Type B pancreatic cell (in vitro differentiated cells): Measurements from ENCODE around the gene TBL1Y. TPM values are rescaled to one million over a fixed set of nuclear protein-coding genes. Genes with fewer than 3 reads are reported as not detected.

ENCODE experiments used
- DNase-seq: peaks from one replicate; pipeline ENCODE4 v3.0.0; 2021; ENCODE audit warnings: mixed read lengths; ENCODE audit not compliant: unreplicated experiment; ENCODE audit errors: extremely low spot score
- H3K27ac Mint-ChIP-seq: 2 replicates; pipeline ENCODE4 v1.8.0; 2021; ENCODE audit warnings: mild to moderate bottlenecking, mixed read lengths
- H3K27me3 Mint-ChIP-seq: 2 replicates; pipeline ENCODE4 v1.8.0; 2021; ENCODE audit warnings: mixed read lengths
- H3K36me3 Mint-ChIP-seq: 2 replicates; pipeline ENCODE4 v1.8.0; 2021; ENCODE audit warnings: mixed read lengths
- H3K4me1 Mint-ChIP-seq: one replicate; pipeline ENCODE4 v1.8.0; 2021; ENCODE audit warnings: mixed read lengths; ENCODE audit not compliant: unreplicated experiment
- H3K4me3 Mint-ChIP-seq: 2 replicates; pipeline ENCODE4 v1.8.0; 2021; ENCODE audit warnings: mild to moderate bottlenecking, mixed read lengths
- H3K9me3 Mint-ChIP-seq: 2 replicates; pipeline ENCODE4 v1.8.0; 2021; ENCODE audit warnings: mixed read lengths
- total RNA-seq: library from RNA; stranded (reverse); gene quantifications from 2 replicates; pipeline ENCODE4 v1.2.1, GENCODE V29; 2021; ENCODE audit warnings: low replicate concordance
- TF ChIP-seq, protein P1 (sequence below): fragments of 200-600 bp; sonication (generic); conservative IDR thresholded peaks from 2 replicates; pipeline ENCODE4 v1.5.0; 2021; ENCODE audit warnings: antibody characterized with exemption, mild to moderate bottlenecking

Gene TBL1Y
- total RNA-seq, 1 donor from 2014 or later = not detected

- Mint-ChIP-seq H3K4me1 (no peaks in the 10 kb centered on the region), H3K27ac (no peak overlapping the region), H3K27me3 (no peaks in the 10 kb centered on the region), H3K9me3 (no peaks in the 10 kb centered on the region), H3K36me3 (no peaks in the 10 kb centered on the region), H3K4me3 (no peak overlapping the region)
- TF ChIP-seq, protein P1, sequence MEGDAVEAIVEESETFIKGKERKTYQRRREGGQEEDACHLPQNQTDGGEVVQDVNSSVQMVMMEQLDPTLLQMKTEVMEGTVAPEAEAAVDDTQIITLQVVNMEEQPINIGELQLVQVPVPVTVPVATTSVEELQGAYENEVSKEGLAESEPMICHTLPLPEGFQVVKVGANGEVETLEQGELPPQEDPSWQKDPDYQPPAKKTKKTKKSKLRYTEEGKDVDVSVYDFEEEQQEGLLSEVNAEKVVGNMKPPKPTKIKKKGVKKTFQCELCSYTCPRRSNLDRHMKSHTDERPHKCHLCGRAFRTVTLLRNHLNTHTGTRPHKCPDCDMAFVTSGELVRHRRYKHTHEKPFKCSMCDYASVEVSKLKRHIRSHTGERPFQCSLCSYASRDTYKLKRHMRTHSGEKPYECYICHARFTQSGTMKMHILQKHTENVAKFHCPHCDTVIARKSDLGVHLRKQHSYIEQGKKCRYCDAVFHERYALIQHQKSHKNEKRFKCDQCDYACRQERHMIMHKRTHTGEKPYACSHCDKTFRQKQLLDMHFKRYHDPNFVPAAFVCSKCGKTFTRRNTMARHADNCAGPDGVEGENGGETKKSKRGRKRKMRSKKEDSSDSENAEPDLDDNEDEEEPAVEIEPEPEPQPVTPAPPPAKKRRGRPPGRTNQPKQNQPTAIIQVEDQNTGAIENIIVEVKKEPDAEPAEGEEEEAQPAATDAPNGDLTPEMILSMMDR = no peak
- DNase-seq = no peak
Measured at GRCh38 chrY:7092836-7093235, 182.3 kb downstream of the TBL1Y start.

DNA sequence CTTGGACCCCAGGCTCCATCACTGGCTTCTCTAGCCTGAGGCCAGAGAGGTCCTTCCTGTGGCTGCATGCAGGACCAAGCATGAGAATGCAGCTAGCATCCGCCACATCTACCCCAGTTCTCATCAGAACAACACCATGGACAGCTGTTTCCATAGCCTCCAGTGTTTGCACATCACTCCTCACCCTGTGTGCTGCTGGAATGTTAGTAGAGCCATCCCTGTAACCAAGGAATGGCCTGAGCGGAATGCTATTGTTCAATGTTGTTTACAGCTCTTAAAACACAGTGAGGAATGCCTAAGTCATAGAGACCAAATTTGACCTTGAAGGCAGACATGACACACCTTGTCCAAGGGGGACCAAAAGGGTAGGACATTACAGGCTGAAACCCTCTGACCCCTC, 183.9 kb downstream of the TBL1Y start:
- Mint-ChIP-seq H3K4me3 (no peak overlapping the region), H3K27ac (no peak overlapping the region), H3K9me3 (no peaks in the 10 kb centered on the region), H3K27me3 (no peaks in the 10 kb centered on the region), H3K36me3 (no peaks in the 10 kb centered on the region), H3K4me1 (no peaks in the 10 kb centered on the region)
- TF ChIP-seq, protein P1 = no peak
- DNase-seq = no peak

- no peaks in the 10 kb centered on the region for H3K27me3 Mint-ChIP-seq
- TF ChIP-seq, protein P1 = no peak
- no peaks in the 10 kb centered on the region for H3K4me1 Mint-ChIP-seq
- no peak for DNase-seq
- no peaks in the 10 kb centered on the region for H3K36me3 Mint-ChIP-seq
- no peak overlapping the region for H3K27ac Mint-ChIP-seq
- H3K4me3 Mint-ChIP-seq = no peak overlapping the region
- no peaks in the 10 kb centered on the region for H3K9me3 Mint-ChIP-seq
Measured at GRCh38 chrY:7097021-7097420, 186.5 kb downstream of the TBL1Y start.

- no peak overlapping the region for H3K4me3 Mint-ChIP-seq
- no peak overlapping the region for H3K27ac Mint-ChIP-seq
- H3K4me1 Mint-ChIP-seq = no peaks in the 10 kb centered on the region
- no peak for DNase-seq
- no peaks in the 10 kb centered on the region for H3K27me3 Mint-ChIP-seq
- TF ChIP-seq, protein P1 = no peak
- H3K36me3 Mint-ChIP-seq = no peaks in the 10 kb centered on the region
- no peaks in the 10 kb centered on the region for H3K9me3 Mint-ChIP-seq
Measured at GRCh38 chrY:7099742-7100141, 189.2 kb downstream of the TBL1Y start.

GRCh38 chrY:7102680-7103079, 192.2 kb downstream of the TBL1Y start:
- TF ChIP-seq, protein P1 = no peak
- Mint-ChIP-seq H3K27ac (no peak overlapping the region), H3K4me1 (no peaks in the 10 kb centered on the region), H3K9me3 (no peaks in the 10 kb centered on the region), H3K27me3 (no peaks in the 10 kb centered on the region), H3K36me3 (no peaks in the 10 kb centered on the region), H3K4me3 (no peak overlapping the region)
- DNase-seq = no peak

- H3K9me3 Mint-ChIP-seq = no peaks in the 10 kb centered on the region
- no peaks in the 10 kb centered on the region for H3K36me3 Mint-ChIP-seq
- no peak for DNase-seq
- TF ChIP-seq, protein P1 = no peak
- no peak overlapping the region for H3K27ac Mint-ChIP-seq
- no peaks in the 10 kb centered on the region for H3K4me1 Mint-ChIP-seq
- H3K4me3 Mint-ChIP-seq = no peak overlapping the region
- no peaks in the 10 kb centered on the region for H3K27me3 Mint-ChIP-seq
Measured at GRCh38 chrY:7107179-7107578, 196.7 kb downstream of the TBL1Y start.
